ENCODE measurements around the gene RELT. TPM values are rescaled to one million over a fixed set of nuclear protein-coding genes. Genes with fewer than 3 reads are reported as not detected.
A peak's percentile ranks its signal among the peaks of the same experiment; 100 is the strongest.
"Not testable (repeated sequence)": the region's sequence is repeated elsewhere in the genome, so short reads cannot be mapped to it uniquely, and the experiment has no call there.

Gene RELT
- total RNA-seq, 1 donor from 2014 or later: 2.0 TPM

DNA sequence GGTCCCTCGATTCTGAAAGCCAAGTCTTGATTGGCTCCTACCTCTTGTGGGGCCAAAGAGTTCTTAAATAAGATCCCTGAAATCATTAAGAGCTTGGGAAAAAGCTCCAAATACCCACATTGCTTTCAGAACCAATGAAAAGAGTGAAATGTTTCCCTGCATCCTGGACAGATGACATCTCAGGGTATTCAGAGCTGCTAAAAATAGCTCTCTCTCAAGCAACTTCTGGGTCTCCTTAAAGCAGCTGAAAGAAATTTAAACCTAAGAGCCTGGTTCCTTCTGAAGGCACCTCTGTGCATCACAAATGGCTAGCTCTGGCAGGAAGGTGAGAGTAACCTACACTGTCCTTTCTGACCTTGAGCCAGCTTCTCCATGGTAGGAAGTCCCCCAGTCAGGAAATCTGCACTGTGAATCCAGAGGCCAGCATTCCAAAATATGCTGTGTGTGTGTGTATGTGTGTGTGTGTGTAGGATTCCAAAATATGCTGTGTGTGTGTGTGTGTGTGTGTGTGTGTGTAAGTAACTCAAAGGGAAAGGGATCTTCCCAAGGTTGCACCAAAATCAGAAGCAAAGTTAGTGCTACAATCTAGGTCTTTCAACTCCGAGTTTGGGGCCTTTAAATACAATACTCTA, 50.1 kb downstream of the RELT start:
- FAIRE-seq (no peak), DNase-seq (ENCODE audit: low spot score in 2 of 2) (peak in 1 of 2 donors; percentile 40)

DNA sequence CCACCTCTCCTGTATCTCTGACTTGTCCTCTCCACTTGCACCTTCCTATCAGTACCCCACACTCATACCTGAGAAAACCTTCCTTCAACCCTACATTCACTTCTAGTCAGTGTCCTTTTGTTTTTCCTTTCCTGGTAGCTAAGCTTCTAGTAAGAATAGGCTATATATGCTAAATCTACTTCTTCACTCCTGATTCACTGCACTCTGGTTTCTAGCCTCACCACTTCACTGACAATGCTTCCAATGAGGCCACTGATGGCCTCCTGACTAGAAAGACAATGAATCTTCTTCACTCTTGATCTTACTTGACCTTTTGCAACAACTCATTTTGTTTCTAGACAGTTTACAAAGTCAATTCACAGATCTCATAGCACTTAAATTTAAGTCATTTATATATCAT, 52.0 kb downstream of the RELT start:
- DNase-seq (ENCODE audit: low spot score in 2 of 2) (no peak), FAIRE-seq (no peak)

DNA sequence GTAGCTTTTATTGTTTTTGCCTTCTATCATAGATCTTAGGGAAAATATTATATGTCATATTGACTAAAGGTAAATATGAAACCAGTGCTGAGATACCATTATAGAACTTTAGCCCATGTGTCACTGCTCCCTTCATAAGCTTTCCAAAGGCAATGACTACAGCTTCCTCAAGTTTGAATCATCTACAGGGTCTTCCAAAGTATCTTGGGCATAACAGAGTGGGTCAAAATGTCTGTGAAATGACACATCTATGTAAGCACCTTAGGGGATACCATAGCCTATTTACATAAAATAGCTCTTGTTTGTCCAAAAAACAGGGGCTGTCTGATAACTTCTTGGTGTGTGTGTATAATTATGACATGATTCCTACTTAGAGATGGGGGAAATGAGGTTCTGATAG, 52.5 kb downstream of the RELT start:
- DNase-seq (ENCODE audit: low spot score in 2 of 2) (no peak), FAIRE-seq (no peak)

DNA sequence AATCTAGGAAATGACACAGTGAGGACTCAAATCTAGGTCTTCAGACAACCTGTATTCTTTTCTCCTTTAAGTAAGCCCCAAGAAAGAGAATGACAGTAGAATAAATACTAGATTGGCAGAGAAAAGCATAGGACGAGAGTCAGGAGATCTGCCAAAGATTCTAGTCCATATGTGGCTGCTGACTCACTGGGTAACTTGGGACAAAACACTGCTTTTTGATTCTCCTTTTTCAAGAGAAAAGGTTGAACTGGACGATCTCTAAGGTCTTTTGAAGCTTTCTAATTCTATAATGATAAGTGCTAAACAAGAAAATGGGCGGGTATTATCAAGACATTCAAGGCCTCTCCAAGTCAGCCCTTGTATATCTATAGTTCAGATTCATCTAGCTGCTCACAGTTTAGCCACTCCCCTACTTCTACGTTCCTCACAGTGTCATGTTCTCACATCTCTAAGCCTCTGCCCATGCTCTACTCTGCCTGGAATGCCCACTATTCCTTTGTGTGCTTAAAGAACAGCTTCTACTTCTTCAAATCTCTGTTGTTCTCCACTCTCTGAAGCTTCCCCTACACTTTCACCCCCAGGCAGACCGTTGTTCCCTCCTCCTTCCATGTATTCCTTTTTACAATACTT, 53.0 kb downstream of the RELT start:
- no peak for FAIRE-seq
- DNase-seq (ENCODE audit: low spot score in 2 of 2): no peak

DNA sequence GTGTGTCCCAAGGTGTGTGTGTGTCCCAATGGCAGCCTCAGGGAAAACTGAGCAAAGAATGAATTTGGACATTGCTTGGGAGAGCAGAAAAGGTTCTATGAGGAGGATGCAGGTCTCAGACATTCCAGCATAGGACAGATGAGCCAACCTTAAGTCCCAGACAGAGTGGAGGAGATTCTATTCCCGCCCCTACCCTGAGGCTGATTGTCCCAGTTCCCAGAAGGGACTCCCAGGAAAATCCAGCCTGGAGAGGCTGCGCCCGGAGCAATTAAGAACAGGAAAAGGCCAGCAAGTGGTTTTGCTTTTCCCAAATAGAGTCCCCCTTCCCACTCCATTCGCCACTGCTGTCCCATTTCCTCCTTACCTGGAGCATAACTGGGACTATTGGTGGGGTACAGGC, 54.1 kb downstream of the RELT start:
- FAIRE-seq (no peak), DNase-seq (ENCODE audit: low spot score in 2 of 2) (no peak)

DNA sequence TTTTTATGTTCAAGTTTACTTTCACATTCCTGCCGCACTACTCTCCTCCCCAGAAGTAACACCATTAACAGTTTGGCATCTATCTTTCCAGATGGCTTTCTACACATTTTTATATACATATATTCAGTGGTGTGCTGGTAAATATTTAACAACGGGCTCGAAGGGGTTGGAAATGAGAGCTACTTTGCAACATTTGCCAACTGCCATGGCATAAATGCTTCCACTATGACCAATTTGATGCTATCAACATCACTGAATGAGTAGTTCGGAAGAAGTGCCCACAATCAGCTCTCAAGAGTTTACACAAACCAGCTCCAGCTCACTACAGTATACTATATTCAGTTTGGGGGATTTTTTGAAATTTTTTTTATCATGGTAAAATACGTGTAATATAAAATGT, 55.2 kb downstream of the RELT start:
- no peak for FAIRE-seq
- DNase-seq (ENCODE audit: low spot score in 2 of 2): no peak

DNA sequence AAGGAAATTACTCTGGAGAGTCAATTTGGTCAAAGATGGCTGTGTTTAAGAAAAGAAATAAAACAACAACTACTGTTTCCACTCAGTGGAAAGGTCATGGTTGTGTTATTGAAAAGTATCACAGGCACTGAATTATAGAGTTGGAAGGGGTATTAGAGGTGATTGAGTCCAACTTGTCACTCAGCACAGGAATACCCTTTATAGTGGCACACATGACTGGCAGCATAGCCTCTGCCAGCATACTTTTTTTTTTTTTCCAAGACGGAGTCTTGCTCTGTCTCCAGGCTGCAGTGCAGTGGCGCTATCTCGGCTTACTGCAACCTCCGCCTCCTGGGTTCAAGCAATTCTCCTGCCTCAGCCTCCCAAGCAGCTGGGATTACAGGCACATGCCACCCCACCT, 60.7 kb downstream of the RELT start:
- not testable (repeated sequence) for DNase-seq (ENCODE audit: low spot score in 2 of 2); FAIRE-seq

DNA sequence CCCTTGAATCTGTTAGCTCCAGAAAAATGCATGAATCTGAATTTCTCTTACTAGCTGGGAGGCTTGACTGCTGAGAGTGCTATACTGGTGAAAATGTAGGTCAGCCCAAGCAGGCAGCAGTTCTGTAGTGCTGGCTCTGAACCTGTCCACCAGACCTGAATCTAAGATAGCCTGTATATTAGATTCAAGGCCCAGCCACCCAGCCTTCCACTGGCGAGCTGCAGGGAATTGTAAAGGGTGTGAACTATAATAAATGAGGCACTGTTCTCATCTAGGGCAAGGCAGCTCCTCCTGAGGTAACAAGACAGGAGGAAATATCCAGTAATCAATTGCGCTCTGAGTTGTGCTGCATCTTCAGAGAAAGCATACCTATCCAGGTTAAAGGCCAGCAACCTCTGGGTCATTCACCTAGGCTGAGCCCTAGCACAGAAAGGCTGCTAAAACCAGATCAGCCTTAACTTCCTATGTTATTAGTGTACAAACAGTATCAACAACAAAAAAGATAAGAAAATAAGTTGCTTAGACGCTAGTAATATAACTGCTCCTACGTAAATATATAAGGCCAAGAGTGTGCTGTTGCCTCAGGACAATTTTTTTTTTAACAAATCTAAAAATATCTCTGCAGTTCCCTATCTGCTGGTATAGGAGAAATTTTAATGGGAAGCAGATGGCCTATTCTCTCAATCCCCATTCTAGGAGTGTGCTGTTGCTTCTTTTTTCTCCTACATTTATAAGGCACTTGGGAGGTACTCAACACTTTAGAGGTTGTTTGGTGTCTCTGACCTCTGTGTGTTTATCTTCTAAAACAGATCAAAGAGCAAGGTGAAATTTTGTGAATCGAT, 63.0 kb downstream of the RELT start:
- DNase-seq (ENCODE audit: low spot score in 2 of 2) (no peak), FAIRE-seq (no peak)

DNA sequence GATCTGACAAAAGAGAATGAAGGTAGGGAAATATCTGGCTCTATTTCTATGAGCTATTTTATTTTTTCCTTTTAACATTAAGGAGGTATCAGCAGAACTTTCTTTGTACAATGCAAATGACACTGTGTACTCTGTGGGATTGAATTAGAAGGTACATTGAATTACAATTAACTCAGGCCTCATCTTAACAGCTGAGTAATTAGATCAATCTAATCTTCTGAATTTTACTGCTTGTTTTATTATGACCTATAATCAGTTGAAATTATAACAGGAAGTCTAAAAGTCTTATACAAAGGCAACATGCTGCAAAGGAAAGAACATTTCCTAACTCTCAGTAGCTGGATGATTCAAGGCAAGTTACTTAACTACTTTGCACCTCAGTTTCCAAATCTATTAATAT, 69.8 kb downstream of the RELT start:
- FAIRE-seq (no peak), DNase-seq (ENCODE audit: low spot score in 2 of 2) (no peak)

DNA sequence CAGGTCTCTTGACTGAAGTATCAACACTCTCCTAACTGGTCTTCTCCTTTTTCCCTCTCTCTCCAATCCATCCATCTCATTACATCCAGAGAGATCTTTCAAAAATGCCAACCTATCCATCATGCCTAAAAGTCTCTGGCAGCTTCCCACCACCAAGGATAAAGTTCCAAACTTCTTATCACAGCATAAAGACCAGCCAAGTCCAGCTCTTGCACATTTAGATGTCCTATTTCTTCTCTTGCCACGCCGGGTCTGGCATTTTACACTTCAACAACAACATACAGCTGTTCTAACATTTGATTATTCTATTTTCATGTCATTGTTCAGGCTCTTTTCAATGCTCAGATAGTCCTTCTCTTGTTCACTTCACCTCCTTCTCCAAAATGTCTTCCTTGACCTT, 70.6 kb downstream of the RELT start:
- DNase-seq (ENCODE audit: low spot score in 2 of 2): no peak
- FAIRE-seq: no peak

Other genes with a start within 250 kb of the RELT start
- 57.9 TPM for gene FCHSD2, start 234.1 kb upstream of the RELT start, total RNA-seq
- gene P2RY2, start 158.1 kb upstream of the RELT start, total RNA-seq: not detected
- gene P2RY6, start 104.1 kb upstream of the RELT start, total RNA-seq: under 0.01 TPM
- 16.3 TPM for gene ARHGEF17, start 68.1 kb upstream of the RELT start, total RNA-seq
- gene FAM168A, start 221.7 kb downstream of the RELT start, total RNA-seq: 51.4 TPM

All from frontal cortex (tissue), 4 donors.